Left lung (tissue), 10 donors: ENCODE data around the gene E2F7. TPM values are rescaled to one million over a fixed set of nuclear protein-coding genes. Genes with fewer than 3 reads are reported as not detected.

Experiments used
- ATAC-seq: fragments of 200-7000 bp; cut with Tn5 transposase; one replicate; pipeline ENCODE4 v1.9.1; 2020; ENCODE audit warnings: moderate library complexity
- DNase-seq, 4 donors: peaks; one replicate each; pipeline ENCODE4 v3.0.0-alpha.2; 2013 to 2020
- H3K27ac ChIP-seq, 2 donors: fragments of 200-600 bp; sonication (generic) in 1 of 2; one replicate each; pipeline versions ENCODE4 v1.5.0 to v1.8.0; 2020 to 2021
- H3K27me3 ChIP-seq, 2 donors: fragments of 200-600 bp; sonication (generic) in 1 of 2; one replicate each; pipeline versions ENCODE4 v1.5.0 to v1.8.0; 2020 to 2021
- H3K36me3 ChIP-seq, 2 donors: fragments of 200-600 bp; sonication (generic) in 1 of 2; one replicate each; pipeline versions ENCODE4 v1.5.0 to v1.8.0; 2020 to 2021
- H3K4me1 ChIP-seq, 2 donors: fragments of 200-600 bp; one replicate each; pipeline ENCODE4 v1.8.0; 2021
- H3K4me3 ChIP-seq, 2 donors: fragments of 200-600 bp; sonication (generic) in 1 of 2; one replicate each; pipeline versions ENCODE4 v1.5.0 to v1.8.0; 2020 to 2021; ENCODE audit warnings: mild to moderate bottlenecking in 1 of 2
- H3K9me3 ChIP-seq, 2 donors: fragments of 200-600 bp; sonication (generic) in 1 of 2; one replicate each; pipeline versions ENCODE4 v1.5.0 to v1.8.0; 2020 to 2021
- intact Hi-C, 2 donors: fragments of 100-400 bp; cut with DNase I; formaldehyde crosslinking; loops; one replicate each; pipeline versions ENCODE4 v1.11.2 to v1.14.2; 2022
- polyA plus RNA-seq, 6 donors: library from polyadenylated mRNA; unstranded; fragments of 120-200 nt; gene quantifications; one replicate each; pipeline ENCODE4 v1.2.1, GENCODE V29; 2013; ENCODE audit not compliant: insufficient read length in 6 of 6
- total RNA-seq, 2 donors: library from RNA; stranded (reverse); fragmentation: NEBNext Ultra II Directional; extraction: Animal tissue kit (Norgen Biotek cat#: 25700); gene quantifications; one replicate each; pipeline ENCODE4 v1.2.1, GENCODE V29; 2021
- TF ChIP-seq, protein P1 (sequence below), 2 donors: fragments of 200-600 bp; sonication (generic) in 1 of 2; IDR thresholded peaks; one replicate each; pipeline versions ENCODE4 v1.5.0 to v1.8.0; 2021; ENCODE audit warnings: antibody characterized with exemption in 2 of 2
- donor health status: DM: no; HTN: yes; CAD: no.
- donor health status: DM: no; HTN: no; CAD: no.

E2F7 gene
- total and polyA plus RNA-seq, 8 donors, result 1.7 to 10.9 (median 6.8) TPM

DNA sequence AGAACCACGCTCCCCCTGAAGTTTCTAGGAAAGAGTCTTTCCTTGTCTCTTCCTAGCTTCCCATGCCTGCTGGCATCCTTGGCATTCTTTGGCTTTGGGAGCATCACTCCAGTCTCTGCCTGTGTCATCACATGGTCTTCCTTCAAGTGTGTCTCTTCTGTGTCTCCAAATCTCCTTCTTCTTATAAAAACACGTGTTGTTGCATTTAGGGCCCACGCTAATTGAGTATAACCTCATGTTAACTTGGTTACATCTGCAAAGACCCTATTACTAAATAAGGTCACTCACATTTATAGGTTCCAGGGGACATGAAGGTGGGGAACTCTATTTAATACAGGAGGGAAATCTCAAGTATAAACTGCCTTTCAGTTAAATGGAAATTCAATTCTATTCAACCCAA, 63.0 kb downstream of the E2F7 start:
- Histone ChIP-seq H3K27me3 (no peaks in the 10 kb centered on the region), H3K27ac (no peak overlapping the region), H3K9me3 (no peaks in the 10 kb centered on the region), H3K36me3 (no peaks in the 10 kb centered on the region), H3K4me1 (no peaks in the 10 kb centered on the region), H3K4me3 (no peak overlapping the region)
- DNase-seq (no peak), ATAC-seq (no peak)
- intact Hi-C loops, result loop anchor here in 1 of 2 donors (10.0 kb wide), 1 partner anchor 378 kb away; no protein-coding TSS in a partner anchor
- TF ChIP-seq, protein P1, sequence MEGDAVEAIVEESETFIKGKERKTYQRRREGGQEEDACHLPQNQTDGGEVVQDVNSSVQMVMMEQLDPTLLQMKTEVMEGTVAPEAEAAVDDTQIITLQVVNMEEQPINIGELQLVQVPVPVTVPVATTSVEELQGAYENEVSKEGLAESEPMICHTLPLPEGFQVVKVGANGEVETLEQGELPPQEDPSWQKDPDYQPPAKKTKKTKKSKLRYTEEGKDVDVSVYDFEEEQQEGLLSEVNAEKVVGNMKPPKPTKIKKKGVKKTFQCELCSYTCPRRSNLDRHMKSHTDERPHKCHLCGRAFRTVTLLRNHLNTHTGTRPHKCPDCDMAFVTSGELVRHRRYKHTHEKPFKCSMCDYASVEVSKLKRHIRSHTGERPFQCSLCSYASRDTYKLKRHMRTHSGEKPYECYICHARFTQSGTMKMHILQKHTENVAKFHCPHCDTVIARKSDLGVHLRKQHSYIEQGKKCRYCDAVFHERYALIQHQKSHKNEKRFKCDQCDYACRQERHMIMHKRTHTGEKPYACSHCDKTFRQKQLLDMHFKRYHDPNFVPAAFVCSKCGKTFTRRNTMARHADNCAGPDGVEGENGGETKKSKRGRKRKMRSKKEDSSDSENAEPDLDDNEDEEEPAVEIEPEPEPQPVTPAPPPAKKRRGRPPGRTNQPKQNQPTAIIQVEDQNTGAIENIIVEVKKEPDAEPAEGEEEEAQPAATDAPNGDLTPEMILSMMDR (IDR thresholded peaks at IDR 0.05), result no peak

DNA sequence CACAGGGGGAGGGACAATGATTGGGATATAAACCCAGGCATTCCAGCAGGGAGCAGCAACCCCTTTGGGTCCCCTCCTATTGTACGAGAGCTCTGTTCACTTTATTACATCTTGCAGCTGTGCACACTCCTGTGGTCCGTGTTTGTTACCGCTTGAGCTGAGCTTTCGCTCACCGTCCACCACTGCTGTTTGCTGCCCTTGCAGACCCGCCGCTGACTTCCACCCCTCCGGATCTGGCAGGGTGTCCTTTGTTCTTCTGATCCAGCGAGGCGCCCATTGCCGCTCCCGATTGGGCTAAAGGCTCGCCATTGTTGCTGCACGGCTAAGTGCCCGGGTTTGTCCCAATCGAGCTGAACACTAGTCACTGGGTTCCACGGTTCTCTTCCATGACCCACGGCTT, 64.1 kb downstream of the E2F7 start:
- Histone ChIP-seq H3K4me3 (no peak overlapping the region), H3K9me3 (no peaks in the 10 kb centered on the region), H3K27ac (no peak overlapping the region), H3K27me3 (no peaks in the 10 kb centered on the region), H3K4me1 (no peaks in the 10 kb centered on the region), H3K36me3 (no peaks in the 10 kb centered on the region)
- ATAC-seq, result no peak
- intact Hi-C loops, result loop anchor here in 1 of 2 donors (10.0 kb wide), 1 partner anchor 376 kb away; no protein-coding TSS in a partner anchor
- DNase-seq, result no peak
- TF ChIP-seq, protein P1 (IDR thresholded peaks at IDR 0.05), result no peak

DNA sequence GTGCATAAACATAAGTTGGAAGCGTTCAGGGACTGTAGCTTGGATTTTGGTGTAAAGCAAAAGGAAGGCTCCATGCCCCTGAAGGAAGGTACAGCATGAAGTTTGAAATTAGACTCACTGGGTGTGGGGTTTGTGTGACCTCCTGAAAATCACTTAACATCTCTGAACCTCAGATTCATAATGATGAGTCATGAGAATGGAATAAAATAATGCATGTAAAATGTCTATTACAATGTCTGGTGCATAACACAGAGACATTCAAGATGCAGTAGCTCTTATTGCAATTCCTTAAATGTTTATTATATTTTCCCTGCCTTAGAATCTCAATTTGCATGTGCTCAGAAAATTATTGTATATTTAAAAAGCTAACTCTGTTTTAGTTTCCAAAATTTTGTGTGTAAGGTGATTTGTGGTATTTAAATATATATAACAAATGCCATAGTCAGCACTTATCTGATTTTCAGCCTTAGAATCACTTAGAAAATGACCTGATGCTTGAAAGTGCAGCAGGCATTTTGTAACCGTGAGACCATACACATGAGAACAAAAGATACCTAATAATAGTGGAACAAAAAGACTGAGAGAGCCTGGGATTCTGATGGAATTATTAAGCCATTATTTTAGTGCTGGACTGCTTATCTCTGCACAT, 66.3 kb downstream of the E2F7 start:
- H3K4me1 ChIP-seq, result no peaks in the 10 kb centered on the region
- no peak overlapping the region for H3K27ac ChIP-seq
- H3K4me3 ChIP-seq, result no peak overlapping the region
- TF ChIP-seq, protein P1 (IDR thresholded peaks at IDR 0.05), result no peak
- ATAC-seq, result no peak
- H3K27me3 ChIP-seq, result no peaks in the 10 kb centered on the region
- no peak for DNase-seq
- intact Hi-C loops, result no loop called here
- no peaks in the 10 kb centered on the region for H3K9me3 ChIP-seq
- H3K36me3 ChIP-seq, result no peaks in the 10 kb centered on the region

DNA sequence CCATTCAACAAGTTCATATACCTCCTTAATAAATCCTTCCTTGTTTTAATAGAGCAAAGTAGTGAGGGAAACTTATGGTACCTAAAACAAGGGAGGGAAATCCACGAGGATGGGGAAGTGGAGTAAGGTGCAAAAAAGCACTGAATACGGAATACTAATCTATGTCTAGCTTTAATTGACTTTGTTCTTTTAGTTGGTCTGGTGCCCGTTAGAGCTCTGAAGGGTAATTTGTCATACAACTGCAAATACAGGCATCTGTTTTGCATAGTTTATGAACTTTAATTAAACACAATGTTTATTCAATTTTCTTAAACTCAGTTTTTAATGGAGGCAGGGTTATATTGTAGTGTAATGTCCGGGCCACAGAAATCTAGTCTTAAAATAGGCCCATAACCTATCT, 67.0 kb downstream of the E2F7 start:
- ATAC-seq (no peak), DNase-seq (no peak)
- Histone ChIP-seq H3K27ac (no peak overlapping the region), H3K9me3 (no peaks in the 10 kb centered on the region), H3K4me3 (no peak overlapping the region), H3K27me3 (no peaks in the 10 kb centered on the region), H3K4me1 (no peaks in the 10 kb centered on the region), H3K36me3 (no peaks in the 10 kb centered on the region)
- intact Hi-C loops, result no loop called here
- TF ChIP-seq, protein P1 (IDR thresholded peaks at IDR 0.05), result no peak

DNA sequence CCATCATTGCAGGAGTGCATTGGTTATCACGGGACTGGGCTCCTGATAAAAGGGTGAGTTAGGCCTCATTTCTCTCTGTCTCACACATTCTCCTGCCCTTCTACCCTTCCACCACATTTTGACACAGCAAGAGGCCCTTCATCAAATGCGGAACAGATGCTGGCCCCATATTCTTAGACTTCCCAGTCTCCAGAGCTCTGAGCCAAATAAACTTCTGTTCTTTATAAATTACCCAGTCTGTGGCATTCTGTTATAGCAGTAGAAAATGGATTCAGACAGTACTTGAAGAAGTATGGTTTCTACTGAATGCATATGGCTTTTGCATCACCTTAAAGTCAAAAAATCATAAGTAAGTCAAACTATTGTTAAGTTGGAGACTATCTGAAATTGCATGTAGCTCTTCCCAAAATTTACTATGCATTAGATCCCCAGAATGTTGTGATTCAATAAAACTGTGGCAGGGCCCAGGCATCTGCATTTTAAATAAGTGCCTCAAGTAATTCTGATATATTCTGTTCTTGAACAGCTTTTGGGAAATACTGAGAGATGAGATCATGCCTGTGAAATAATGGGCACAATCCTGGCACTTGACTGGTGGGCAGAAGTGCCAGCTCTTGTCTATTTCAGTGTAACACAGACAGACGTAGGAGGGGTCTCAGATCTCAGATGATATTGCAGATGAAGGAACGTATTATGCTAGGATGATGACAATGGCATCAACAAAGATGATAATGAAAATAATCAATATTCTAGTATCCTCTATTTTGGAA, 68.2 kb downstream of the E2F7 start:
- Histone ChIP-seq H3K9me3 (no peaks in the 10 kb centered on the region), H3K27ac (no peak overlapping the region), H3K4me3 (no peak overlapping the region), H3K27me3 (no peaks in the 10 kb centered on the region), H3K4me1 (no peaks in the 10 kb centered on the region), H3K36me3 (no peaks in the 10 kb centered on the region)
- ATAC-seq (no peak), DNase-seq (no peak)
- intact Hi-C loops, result no loop called here
- TF ChIP-seq, protein P1 (IDR thresholded peaks at IDR 0.05), result no peak
